WTC11 (cell line): Measurements from ENCODE around the gene CDK18. TPM values are rescaled to one million over a fixed set of nuclear protein-coding genes. Genes with fewer than 3 reads are reported as not detected.

Experiments used
- ATAC-seq: fragments of 200-7000 bp; cut with Tn5 transposase; 2 replicates; pipeline ENCODE4 v1.10.0; 2021; ENCODE audit warnings: mild to moderate bottlenecking, moderate library complexity
- CTCF ChIA-PET: fragments of 300-600 bp; sonication (Branson Sonifier 250); formaldehyde crosslinking; loops from one replicate; lab custom pipeline; 2021; ENCODE audit warnings: antibody characterized with exemption; lab: Charles Lee
- POLR2A ChIA-PET: fragments of 350-600 bp; sonication (Branson Sonifier 250); formaldehyde crosslinking; loops from one replicate; lab custom pipeline; 2021; ENCODE audit warnings: antibody characterized with exemption; lab: Charles Lee
- DNase-seq: peaks from one replicate; pipeline ENCODE4 v3.0.0; 2021; ENCODE audit warnings: low spot score
- H3K27ac Mint-ChIP-seq: 2 replicates; pipeline ENCODE4 v1.8.0; 2021; ENCODE audit warnings: mixed read lengths
- H3K27me3 Mint-ChIP-seq: 2 replicates; pipeline ENCODE4 v1.8.0; 2021; ENCODE audit warnings: low read depth, mild to moderate bottlenecking, moderate library complexity, mixed read lengths
- H3K36me3 Mint-ChIP-seq: 2 replicates; pipeline ENCODE4 v1.8.0; 2021; ENCODE audit warnings: mixed read lengths
- H3K4me1 Mint-ChIP-seq: 2 replicates; pipeline ENCODE4 v1.8.0; 2022; ENCODE audit warnings: mixed read lengths
- H3K4me3 Mint-ChIP-seq: 2 replicates; pipeline ENCODE4 v1.8.0; 2021; ENCODE audit warnings: mild to moderate bottlenecking, moderate library complexity, mixed read lengths
- H3K9me3 Mint-ChIP-seq: 2 replicates; pipeline ENCODE4 v1.8.0; 2021; ENCODE audit warnings: mixed read lengths
- CREM ChIP-seq: sonication (generic); formaldehyde crosslinking; IDR thresholded peaks from 2 replicates; pipeline ENCODE4 v1.8.1; 2022; ENCODE audit warnings: mild to moderate bottlenecking, missing genetic modification reagents, moderate library complexity
- E2F1 ChIP-seq: sonication (generic); formaldehyde crosslinking; IDR thresholded peaks from 2 replicates; pipeline ENCODE4 v1.8.0; 2022; ENCODE audit warnings: mild to moderate bottlenecking, missing genetic modification reagents
- ELF4 ChIP-seq: sonication (generic); formaldehyde crosslinking; IDR thresholded peaks from 2 replicates; pipeline ENCODE4 v1.8.1; 2022; ENCODE audit warnings: low read depth, mild to moderate bottlenecking, moderate library complexity, missing genetic modification reagents
- ETV6 ChIP-seq: sonication (generic); formaldehyde crosslinking; IDR thresholded peaks from 2 replicates; pipeline ENCODE4 v1.8.1; 2022; ENCODE audit warnings: mild to moderate bottlenecking, missing genetic modification reagents
- FOXK1 ChIP-seq: sonication (generic); formaldehyde crosslinking; IDR thresholded peaks from 2 replicates; pipeline ENCODE4 v1.8.0; 2022; ENCODE audit warnings: mild to moderate bottlenecking, moderate library complexity, missing genetic modification reagents
- HMGXB4 ChIP-seq: sonication (generic); formaldehyde crosslinking; IDR thresholded peaks from 2 replicates; pipeline ENCODE4 v1.8.1; 2023; ENCODE audit warnings: mild to moderate bottlenecking, moderate library complexity, missing genetic modification reagents
- KAT7 ChIP-seq: sonication (generic); formaldehyde crosslinking; IDR thresholded peaks from 2 replicates; pipeline ENCODE4 v1.8.1; 2023; ENCODE audit warnings: missing genetic modification reagents, mild to moderate bottlenecking, borderline replicate concordance
- NFE2L1 ChIP-seq: sonication (generic); formaldehyde crosslinking; IDR thresholded peaks from 2 replicates; pipeline ENCODE4 v1.8.1; 2023; ENCODE audit warnings: missing genetic modification reagents
- NR2C2 ChIP-seq: sonication (generic); formaldehyde crosslinking; IDR thresholded peaks from 2 replicates; pipeline ENCODE4 v1.8.0; 2022; ENCODE audit warnings: mild to moderate bottlenecking, missing genetic modification reagents
- PRDM15 ChIP-seq: sonication (generic); formaldehyde crosslinking; IDR thresholded peaks from 2 replicates; pipeline ENCODE4 v1.8.0; 2022; ENCODE audit warnings: missing genetic modification reagents
- ZBTB21 ChIP-seq: sonication (generic); formaldehyde crosslinking; IDR thresholded peaks from 2 replicates; pipeline ENCODE4 v1.8.1; 2023; ENCODE audit warnings: mild to moderate bottlenecking, missing genetic modification reagents, borderline replicate concordance
- ZNF121 ChIP-seq: sonication (generic); formaldehyde crosslinking; IDR thresholded peaks from 2 replicates; pipeline ENCODE4 v1.8.0; 2023; ENCODE audit warnings: missing genetic modification reagents
- ZNF423 ChIP-seq: fragments of 250-450 bp; sonication (Bioruptor Pico); IDR thresholded peaks from 2 replicates; pipeline ENCODE4 v2.1.2; 2022; ENCODE audit warnings: mild to moderate bottlenecking, moderate library complexity
- total RNA-seq: library from RNA; stranded (reverse); gene quantifications from 3 replicates; pipeline ENCODE4 v1.2.3, GENCODE V29; 2021
- TF ChIP-seq, protein P1 (sequence below): sonication (generic); formaldehyde crosslinking; IDR thresholded peaks from 2 replicates; pipeline ENCODE4 v1.8.1; 2023; ENCODE audit warnings: mild to moderate bottlenecking, missing genetic modification reagents
- TF ChIP-seq, protein P2 (sequence below): sonication (generic); formaldehyde crosslinking; IDR thresholded peaks from 2 replicates; pipeline ENCODE4 v1.8.1; 2023; ENCODE audit warnings: mild to moderate bottlenecking, missing genetic modification reagents
- TF ChIP-seq, protein P3 (sequence below): fragments of 250-450 bp; sonication (Bioruptor Pico); conservative IDR thresholded peaks from 2 replicates; pipeline ENCODE4 v1.9.0; 2021; ENCODE audit warnings: mild to moderate bottlenecking
- TF ChIP-seq, protein P4 (sequence below): fragments of 250-450 bp; sonication (Bioruptor Pico); IDR thresholded peaks from 2 replicates; pipeline ENCODE4 v2.1.2; 2022; ENCODE audit warnings: mild to moderate bottlenecking, moderate library complexity

Gene CDK18
- total RNA-seq, 1 experiment from 2014 or later, result 71.9 TPM

DNA sequence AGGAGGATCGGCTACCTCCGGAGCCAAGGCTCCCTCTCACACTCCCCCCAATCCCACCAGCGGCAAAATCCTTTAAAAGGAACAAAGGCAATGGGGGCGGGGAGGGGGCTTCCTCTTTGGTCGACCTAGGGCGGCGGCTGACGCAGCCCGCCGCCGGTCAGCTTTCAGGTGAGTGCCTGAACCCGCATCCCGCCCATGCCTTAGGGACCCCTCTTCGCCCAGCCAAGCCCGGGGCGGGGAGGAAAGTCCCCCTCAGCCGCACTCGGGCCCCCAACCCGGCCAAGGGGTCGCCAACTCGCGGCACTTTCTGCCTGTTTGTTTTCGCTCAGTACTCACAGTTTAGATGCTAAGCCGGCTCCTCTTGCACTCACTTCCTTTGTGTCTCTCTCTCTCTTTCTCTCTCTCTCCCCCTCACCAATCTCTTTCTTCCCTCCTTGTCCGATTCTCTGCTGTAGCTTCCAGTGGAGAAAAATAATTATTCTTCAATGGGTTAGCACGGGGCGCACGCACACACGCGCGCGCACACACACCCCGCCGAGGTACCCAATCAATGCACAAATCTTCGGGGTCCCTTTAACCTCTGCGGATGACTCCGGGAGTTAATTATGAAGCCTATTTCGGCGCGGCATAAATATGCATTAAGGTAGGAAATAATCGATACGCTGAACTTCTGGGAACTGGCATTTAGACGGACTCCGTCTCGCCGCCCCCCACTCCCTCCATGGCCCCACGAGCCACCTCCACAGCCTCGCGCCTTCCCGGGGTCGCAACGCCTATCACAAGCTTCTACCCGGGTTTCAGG, 48.7 kb upstream of the CDK18 start, which contains the start of gene BLACAT1:
Gene BLACAT1 (minus strand): TSS at position 465 of the 802 bp plus-strand sequence.
- ATAC-seq (no peak), DNase-seq (peak; percentile 43)
- POLR2A ChIA-PET, result interaction anchor here (0.8 to 4.5 kb wide), 13 partner anchors 8 to 961 kb away, joined by 3 to 48 read pairs (median 5); no protein-coding TSS in a partner anchor
- no peaks in the 10 kb centered on the region for H3K36me3 Mint-ChIP-seq
- 0 out of 2 replicates have a peak, but pooled peaks have one; percentile 18 for TF ChIP-seq HMGXB4 (CRISPR knock-in tag)
- TF ChIP-seq CREM (CRISPR knock-in tag), result no peak
- CTCF ChIA-PET, result interaction anchor here (0.8 to 12.4 kb wide), 19 partner anchors 8 to 182 kb away, joined by 3 to 205 read pairs (median 9); no protein-coding TSS in a partner anchor
- H3K4me3 Mint-ChIP-seq, result peak within 1 kb of the TSS; percentile 99
- peaks cover 3% of the 10 kb centered on the region for H3K27me3 Mint-ChIP-seq
- H3K4me1 Mint-ChIP-seq, result peaks cover 55% of the 10 kb centered on the region
- H3K27ac Mint-ChIP-seq, result peak within 1 kb of the TSS; percentile 94
- no peaks in the 10 kb centered on the region for H3K9me3 Mint-ChIP-seq

DNA sequence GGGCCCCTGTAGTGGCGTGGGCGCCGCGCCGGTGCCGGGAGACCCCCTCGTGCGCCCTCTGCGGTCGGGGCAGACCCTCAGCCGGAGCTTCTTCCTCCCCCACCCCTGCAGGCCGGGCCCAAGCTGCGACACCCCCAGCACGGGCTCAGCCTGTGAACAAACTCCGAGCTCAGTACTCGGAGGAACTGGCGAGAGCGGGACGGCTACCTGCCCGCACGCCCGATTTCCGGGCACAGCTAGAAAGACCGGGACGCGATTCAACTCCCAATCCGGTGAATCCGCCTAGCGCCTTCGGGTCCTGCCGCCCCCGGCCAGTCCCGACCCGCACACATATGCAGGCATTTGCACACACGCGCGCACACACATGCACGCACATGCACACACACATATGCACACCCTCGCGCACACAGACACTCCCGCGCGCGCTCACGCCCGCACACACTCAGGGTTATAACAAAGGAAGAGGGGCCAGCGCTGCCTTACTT, 48.0 kb upstream of the CDK18 start:
- POLR2A ChIA-PET, result interaction anchor here (0.6 to 4.5 kb wide), 13 partner anchors 9 to 961 kb away, joined by 3 to 48 read pairs (median 5); no protein-coding TSS in a partner anchor
- Mint-ChIP-seq H3K27ac (peak overlapping the region; percentile 94), H3K9me3 (no peaks in the 10 kb centered on the region), H3K27me3 (peaks cover 7% of the 10 kb centered on the region), H3K4me1 (peaks cover 49% of the 10 kb centered on the region), H3K4me3 (peak overlapping the region; percentile 99), H3K36me3 (no peaks in the 10 kb centered on the region)
- ATAC-seq (peak; percentile 3; the same call in 1 of the 2 replicates), DNase-seq (peak; percentile 61)
- CTCF ChIA-PET, result interaction anchor here (0.6 to 12.4 kb wide), 22 partner anchors 9 to 183 kb away, joined by 3 to 205 read pairs (median 7); no protein-coding TSS in a partner anchor
- TF ChIP-seq, protein P1, sequence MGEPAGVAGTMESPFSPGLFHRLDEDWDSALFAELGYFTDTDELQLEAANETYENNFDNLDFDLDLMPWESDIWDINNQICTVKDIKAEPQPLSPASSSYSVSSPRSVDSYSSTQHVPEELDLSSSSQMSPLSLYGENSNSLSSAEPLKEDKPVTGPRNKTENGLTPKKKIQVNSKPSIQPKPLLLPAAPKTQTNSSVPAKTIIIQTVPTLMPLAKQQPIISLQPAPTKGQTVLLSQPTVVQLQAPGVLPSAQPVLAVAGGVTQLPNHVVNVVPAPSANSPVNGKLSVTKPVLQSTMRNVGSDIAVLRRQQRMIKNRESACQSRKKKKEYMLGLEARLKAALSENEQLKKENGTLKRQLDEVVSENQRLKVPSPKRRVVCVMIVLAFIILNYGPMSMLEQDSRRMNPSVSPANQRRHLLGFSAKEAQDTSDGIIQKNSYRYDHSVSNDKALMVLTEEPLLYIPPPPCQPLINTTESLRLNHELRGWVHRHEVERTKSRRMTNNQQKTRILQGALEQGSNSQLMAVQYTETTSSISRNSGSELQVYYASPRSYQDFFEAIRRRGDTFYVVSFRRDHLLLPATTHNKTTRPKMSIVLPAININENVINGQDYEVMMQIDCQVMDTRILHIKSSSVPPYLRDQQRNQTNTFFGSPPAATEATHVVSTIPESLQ (CRISPR knock-in tag), result peak; percentile 39; the same call in 1 of the 2 replicates
- TF ChIP-seq ETV6 (CRISPR knock-in tag), result peak; percentile 59; the same call in 1 of the 2 replicates
- TF ChIP-seq, protein P2, sequence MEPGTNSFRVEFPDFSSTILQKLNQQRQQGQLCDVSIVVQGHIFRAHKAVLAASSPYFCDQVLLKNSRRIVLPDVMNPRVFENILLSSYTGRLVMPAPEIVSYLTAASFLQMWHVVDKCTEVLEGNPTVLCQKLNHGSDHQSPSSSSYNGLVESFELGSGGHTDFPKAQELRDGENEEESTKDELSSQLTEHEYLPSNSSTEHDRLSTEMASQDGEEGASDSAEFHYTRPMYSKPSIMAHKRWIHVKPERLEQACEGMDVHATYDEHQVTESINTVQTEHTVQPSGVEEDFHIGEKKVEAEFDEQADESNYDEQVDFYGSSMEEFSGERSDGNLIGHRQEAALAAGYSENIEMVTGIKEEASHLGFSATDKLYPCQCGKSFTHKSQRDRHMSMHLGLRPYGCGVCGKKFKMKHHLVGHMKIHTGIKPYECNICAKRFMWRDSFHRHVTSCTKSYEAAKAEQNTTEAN (CRISPR knock-in tag), result peak; percentile 95
- no peak for TF ChIP-seq NR2C2 (CRISPR knock-in tag)
- peak; percentile 94 for TF ChIP-seq ZNF121
- TF ChIP-seq, protein P3, sequence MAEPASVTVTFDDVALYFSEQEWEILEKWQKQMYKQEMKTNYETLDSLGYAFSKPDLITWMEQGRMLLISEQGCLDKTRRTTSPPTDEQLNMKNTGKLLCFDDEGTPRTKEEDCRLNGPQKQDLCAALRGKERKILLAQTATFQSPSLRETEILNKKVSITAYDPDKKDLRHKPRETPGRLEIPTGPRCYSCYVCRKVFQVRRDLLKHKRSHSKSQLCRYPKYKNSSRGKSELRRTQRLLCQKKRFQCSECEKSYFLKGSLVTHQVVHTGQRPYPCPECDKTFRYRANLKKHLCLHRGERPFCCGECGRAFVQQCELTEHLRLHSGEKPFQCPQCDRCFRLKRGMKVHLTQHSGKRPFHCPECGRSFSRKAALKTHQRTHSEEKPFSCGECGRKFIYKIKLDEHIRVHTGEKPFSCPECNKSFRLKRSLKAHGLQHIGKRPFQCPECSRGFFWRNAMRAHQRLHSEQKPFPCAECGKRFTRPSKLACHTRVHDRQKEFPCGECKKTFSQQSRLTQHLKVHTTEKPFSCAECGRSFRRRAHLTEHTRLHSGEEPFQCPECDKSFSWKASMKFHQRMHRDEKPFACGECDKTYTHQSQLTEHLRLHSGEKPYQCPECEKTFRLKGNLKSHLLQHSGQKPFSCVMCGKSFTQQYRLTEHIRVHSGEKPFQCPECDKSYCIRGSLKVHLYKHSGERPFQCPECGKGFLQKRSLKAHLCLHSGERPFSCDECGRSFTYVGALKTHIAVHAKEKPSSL (CRISPR knock-in tag), result no peak
- TF ChIP-seq ZBTB21 (CRISPR knock-in tag), result 0 out of 2 replicates have a peak, but pooled peaks have one; percentile 26
- no peak for TF ChIP-seq ELF4 (CRISPR knock-in tag)
- TF ChIP-seq ZNF423, result peak; percentile 54; the same call in 1 of the 2 replicates
- TF ChIP-seq NFE2L1 (CRISPR knock-in tag), result no peak
- peak; percentile 26; the same call in 1 of the 2 replicates for TF ChIP-seq FOXK1
- TF ChIP-seq, protein P4, sequence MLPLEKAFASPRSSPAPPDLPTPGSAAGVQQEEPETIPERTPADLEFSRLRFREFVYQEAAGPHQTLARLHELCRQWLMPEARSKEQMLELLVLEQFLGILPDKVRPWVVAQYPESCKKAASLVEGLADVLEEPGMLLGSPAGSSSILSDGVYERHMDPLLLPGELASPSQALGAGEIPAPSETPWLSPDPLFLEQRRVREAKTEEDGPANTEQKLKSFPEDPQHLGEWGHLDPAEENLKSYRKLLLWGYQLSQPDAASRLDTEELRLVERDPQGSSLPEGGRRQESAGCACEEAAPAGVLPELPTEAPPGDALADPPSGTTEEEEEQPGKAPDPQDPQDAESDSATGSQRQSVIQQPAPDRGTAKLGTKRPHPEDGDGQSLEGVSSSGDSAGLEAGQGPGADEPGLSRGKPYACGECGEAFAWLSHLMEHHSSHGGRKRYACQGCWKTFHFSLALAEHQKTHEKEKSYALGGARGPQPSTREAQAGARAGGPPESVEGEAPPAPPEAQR (CRISPR knock-in tag), result no peak
- peak; percentile 50 for TF ChIP-seq PRDM15 (CRISPR knock-in tag)
- TF ChIP-seq CREM (CRISPR knock-in tag), result no peak; the same call in 1 of the 2 replicates
- peak; percentile 55; the same call in 1 of the 2 replicates for TF ChIP-seq E2F1 (CRISPR knock-in tag)
- TF ChIP-seq KAT7 (CRISPR knock-in tag), result 0 out of 2 replicates have a peak, but pooled peaks have one; percentile 12
